Progenitor cell of endocrine pancreas (in vitro differentiated cells): ENCODE measurements around the gene RPL36A. TPM values are rescaled to one million over a fixed set of nuclear protein-coding genes. Genes with fewer than 3 reads are reported as not detected.

Experiments used
- DNase-seq: peaks from one replicate; pipeline ENCODE4 v3.0.0; 2021; ENCODE audit warnings: low spot score; ENCODE audit not compliant: unreplicated experiment
- H3K27ac Mint-ChIP-seq: 2 replicates; pipeline ENCODE4 v1.8.0; 2021; ENCODE audit warnings: mild to moderate bottlenecking, moderate library complexity, mixed read lengths
- H3K27me3 Mint-ChIP-seq: 2 replicates; pipeline ENCODE4 v1.8.0; 2021; ENCODE audit warnings: mixed read lengths
- H3K36me3 Mint-ChIP-seq: 2 replicates; pipeline ENCODE4 v1.8.0; 2022; ENCODE audit warnings: mixed read lengths; ENCODE audit not compliant: insufficient read depth
- H3K4me1 Mint-ChIP-seq: 2 replicates; pipeline ENCODE4 v1.8.0; 2021; ENCODE audit warnings: low read depth, mixed read lengths
- H3K4me3 Mint-ChIP-seq: 2 replicates; pipeline ENCODE4 v1.8.0; 2021; ENCODE audit warnings: low read depth, mild to moderate bottlenecking, moderate library complexity, mixed read lengths
- H3K9me3 Mint-ChIP-seq: 2 replicates; pipeline ENCODE4 v1.8.0; 2021; ENCODE audit warnings: low read depth, mixed read lengths
- CTCF ChIP-seq: fragments of 200-600 bp; sonication (generic); IDR thresholded peaks from one replicate; pipeline ENCODE4 v1.5.0; 2021; ENCODE audit warnings: antibody characterized with exemption, mild to moderate bottlenecking; ENCODE audit not compliant: unreplicated experiment
- total RNA-seq: library from RNA; stranded (reverse); gene quantifications from 2 replicates; pipeline ENCODE4 v1.2.1, GENCODE V29; 2021

Gene RPL36A
- total RNA-seq, 1 donor from 2014 or later, result 306 TPM

- Mint-ChIP-seq H3K27ac (no peak overlapping the region), H3K4me3 (no peak overlapping the region), H3K4me1 (no peaks in the 10 kb centered on the region), H3K27me3 (no peaks in the 10 kb centered on the region), H3K36me3 (no peaks in the 10 kb centered on the region), H3K9me3 (peaks cover 8% of the 10 kb centered on the region)
- no peak for DNase-seq
- no peak for TF ChIP-seq CTCF
Measured at GRCh38 chrX:101383679-101384205, 7.1 kb upstream of the RPL36A start.

GRCh38 chrX:101385026-101385684 is 5.7 kb upstream of the RPL36A start:
- Mint-ChIP-seq H3K36me3 (no peaks in the 10 kb centered on the region), H3K9me3 (peaks cover 3% of the 10 kb centered on the region), H3K27me3 (no peaks in the 10 kb centered on the region), H3K27ac (no peak overlapping the region), H3K4me1 (no peaks in the 10 kb centered on the region), H3K4me3 (no peak overlapping the region)
- DNase-seq, result no peak
- no peak for TF ChIP-seq CTCF

- no peak for DNase-seq
- no peak within 1 kb of the TSS for H3K4me3 Mint-ChIP-seq
- H3K9me3 Mint-ChIP-seq, result peaks cover 6% of the 10 kb centered on the region
Measured at GRCh38 chrX:101385795-101386541, 4.8 kb upstream of the RPL36A start, which contains the start of gene BTK. BTK (minus strand) TSS chrX:101386191; CDS start chrX:101375284, 10,907 bp downstream.

GRCh38 chrX:101386542-101386885 is 4.3 kb upstream of the RPL36A start:
- Mint-ChIP-seq H3K9me3 (peaks cover 6% of the 10 kb centered on the region), H3K27me3 (no peaks in the 10 kb centered on the region), H3K4me3 (no peak overlapping the region), H3K4me1 (peaks cover under 1% of the 10 kb centered on the region), H3K36me3 (peaks cover 2% of the 10 kb centered on the region), H3K27ac (no peak overlapping the region)
- TF ChIP-seq CTCF, result no peak
- no peak for DNase-seq

More at GRCh38 chrX:101385795-101386541, 4.8 kb upstream of the RPL36A start, which contains the start of gene BTK:
- Mint-ChIP-seq H3K27ac (peak within 1 kb of the TSS; percentile 9), H3K36me3 (no peaks in the 10 kb centered on the region), H3K27me3 (no peaks in the 10 kb centered on the region), H3K4me1 (no peaks in the 10 kb centered on the region)
- no peak for TF ChIP-seq CTCF

- no peak for TF ChIP-seq CTCF
Measured at GRCh38 chrX:101388604-101389003, 2.2 kb upstream of the RPL36A start.

More at GRCh38 chrX:101388604-101389003, 2.2 kb upstream of the RPL36A start:
- no peak for DNase-seq
- Mint-ChIP-seq H3K27ac (no peak overlapping the region), H3K4me1 (peaks cover 3% of the 10 kb centered on the region), H3K27me3 (no peaks in the 10 kb centered on the region), H3K9me3 (peaks cover 6% of the 10 kb centered on the region), H3K36me3 (peaks cover 8% of the 10 kb centered on the region), H3K4me3 (no peak overlapping the region)
